OCI-LY3 (cell line): ENCODE results near the gene HOXA11.

ENCODE experiments used
- H2AFZ ChIP-seq: fragments of 200-600, 300-600 bp; shearing (Covaris generic); 2 replicates; pipeline ENCODE4 v1.6.0; 2014; ENCODE audit warnings: antibody characterized with exemption, low read depth, low read length
- H3K27ac ChIP-seq: fragments of 200-600, 300-600 bp; sonication (generic); 2 replicates; pipeline ENCODE4 v1.5.1; 2014; ENCODE audit warnings: mild to moderate bottlenecking, low read length, moderate library complexity, mixed read lengths
- H3K27me3 ChIP-seq: fragments of 200-600, 300-600 bp; sonication (generic); 2 replicates; pipeline ENCODE4 v1.6.1; 2014; ENCODE audit warnings: low read depth, low read length, mixed read lengths
- H3K36me3 ChIP-seq: fragments of 200-600, 300-600 bp; sonication (generic); replicated peaks from 2 replicates; pipeline ENCODE3; 2014; ENCODE audit warnings: low read depth, low read length, mixed read lengths
- H3K4me1 ChIP-seq: fragments of 300-600, 200-600 bp; sonication (generic); 2 replicates; pipeline ENCODE4 v1.6.1; 2014; ENCODE audit warnings: low read length, mixed read lengths
- H3K4me2 ChIP-seq: fragments of 200-600, 300-600 bp; sonication (generic); 2 replicates; pipeline ENCODE4 v1.6.1; 2014; ENCODE audit warnings: low read length, mixed read lengths
- H3K4me3 ChIP-seq: fragments of 300-600, 200-600 bp; sonication (generic); 2 replicates; pipeline ENCODE4 v1.5.1; 2014; ENCODE audit warnings: antibody characterized with exemption, mild to moderate bottlenecking, low read length, moderate library complexity
- H3K79me2 ChIP-seq: fragments of 300-600, 200-600 bp; shearing (Covaris generic); 2 replicates; pipeline ENCODE4 v1.6.1; 2014; ENCODE audit warnings: mild to moderate bottlenecking, low read length, mixed read lengths
- H3K9ac ChIP-seq: fragments of 300-600, 200-600 bp; shearing (Covaris generic); 2 replicates; pipeline ENCODE4 v1.6.0; 2014; ENCODE audit warnings: mild to moderate bottlenecking, low read length, moderate library complexity
- H3K9me3 ChIP-seq: fragments of 200-600, 300-600 bp; shearing (Covaris generic); 2 replicates; pipeline ENCODE4 v1.6.1; 2014; ENCODE audit warnings: low read length, mixed read lengths; ENCODE audit not compliant: insufficient read depth
- H4K20me1 ChIP-seq: fragments of 200-600, 300-600 bp; sonication (generic); 2 replicates; pipeline ENCODE4 v1.6.1; 2016; ENCODE audit warnings: low read length, mixed read lengths; ENCODE audit not compliant: insufficient read depth
- CTCF ChIP-seq: fragments of 200-600, 300-600 bp; sonication (generic); IDR thresholded peaks from 2 replicates; pipeline ENCODE4 v1.5.1; 2014; ENCODE audit warnings: antibody characterized with exemption, low read length, low read depth
- EZH2phosphoT487 ChIP-seq: fragments of 200-600 bp; shearing (Covaris generic); IDR thresholded peaks from 2 replicates; pipeline ENCODE4 v1.6.1; 2018; ENCODE audit warnings: antibody characterized with exemption, mixed run types, low read depth

HOXA11 gene

GRCh38 chr7:27187475-27188385, 2.7 kb upstream of the HOXA11 start:
- H3K27ac ChIP-seq: no peak overlapping the region
- no peak overlapping the region for H3K4me2 ChIP-seq
- no peaks in the 10 kb centered on the region for H3K36me3 ChIP-seq
- H3K27me3 ChIP-seq: no peaks in the 10 kb centered on the region
- H3K4me1 ChIP-seq: no peaks in the 10 kb centered on the region
- no peak overlapping the region for H3K4me3 ChIP-seq
- H4K20me1 ChIP-seq: no peaks in the 10 kb centered on the region
- H2AFZ ChIP-seq: no peak overlapping the region
- no peaks in the 10 kb centered on the region for H3K79me2 ChIP-seq
- no peaks in the 10 kb centered on the region for H3K9me3 ChIP-seq
- TF ChIP-seq CTCF (no peak), EZH2phosphoT487 (no peak)
- no peak overlapping the region for H3K9ac ChIP-seq

- no peaks in the 10 kb centered on the region for H3K9me3 ChIP-seq
- H2AFZ ChIP-seq: no peak overlapping the region
- no peak overlapping the region for H3K4me2 ChIP-seq
- H3K4me3 ChIP-seq: no peak overlapping the region
- H3K27me3 ChIP-seq: no peaks in the 10 kb centered on the region
- no peak overlapping the region for H3K9ac ChIP-seq
- no peak for TF ChIP-seq EZH2phosphoT487
- TF ChIP-seq CTCF: no peak
- H3K4me1 ChIP-seq: no peaks in the 10 kb centered on the region
- H3K79me2 ChIP-seq: no peaks in the 10 kb centered on the region
- H4K20me1 ChIP-seq: no peaks in the 10 kb centered on the region
- H3K27ac ChIP-seq: no peak overlapping the region
- no peaks in the 10 kb centered on the region for H3K36me3 ChIP-seq
Measured at GRCh38 chr7:27186668-27187474, 1.8 kb upstream of the HOXA11 start.

GRCh38 chr7:27185854-27186667, 1.0 kb upstream of the HOXA11 start:
- no peak overlapping the region for H3K27ac ChIP-seq
- no peaks in the 10 kb centered on the region for H4K20me1 ChIP-seq
- no peaks in the 10 kb centered on the region for H3K4me1 ChIP-seq
- no peaks in the 10 kb centered on the region for H3K27me3 ChIP-seq
- no peak overlapping the region for H3K4me2 ChIP-seq
- no peaks in the 10 kb centered on the region for H3K9me3 ChIP-seq
- TF ChIP-seq EZH2phosphoT487 (no peak), CTCF (no peak)
- H3K79me2 ChIP-seq: no peaks in the 10 kb centered on the region
- H3K4me3 ChIP-seq: no peak overlapping the region
- no peak overlapping the region for H3K9ac ChIP-seq
- H2AFZ ChIP-seq: no peak overlapping the region
- H3K36me3 ChIP-seq: no peaks in the 10 kb centered on the region
